GM21723 (cell line): Measurements from ENCODE around the gene GRAP2.
"Not testable (repeated sequence)": the region's sequence is repeated elsewhere in the genome, so short reads cannot be mapped to it uniquely, and the experiment has no call there.

Source experiments
- ATAC-seq: cut with Tn5 transposase; IDR thresholded peaks from one replicate; pipeline ENCODE4 v1.9.1; 2021; ENCODE audit warnings: mild to moderate bottlenecking, moderate library complexity; ENCODE audit not compliant: unreplicated experiment

GRAP2 gene

GRCh38 chr22:39991159-39991860 is 90.4 kb downstream of the GRAP2 start:
- ATAC-seq, result no peak

DNA sequence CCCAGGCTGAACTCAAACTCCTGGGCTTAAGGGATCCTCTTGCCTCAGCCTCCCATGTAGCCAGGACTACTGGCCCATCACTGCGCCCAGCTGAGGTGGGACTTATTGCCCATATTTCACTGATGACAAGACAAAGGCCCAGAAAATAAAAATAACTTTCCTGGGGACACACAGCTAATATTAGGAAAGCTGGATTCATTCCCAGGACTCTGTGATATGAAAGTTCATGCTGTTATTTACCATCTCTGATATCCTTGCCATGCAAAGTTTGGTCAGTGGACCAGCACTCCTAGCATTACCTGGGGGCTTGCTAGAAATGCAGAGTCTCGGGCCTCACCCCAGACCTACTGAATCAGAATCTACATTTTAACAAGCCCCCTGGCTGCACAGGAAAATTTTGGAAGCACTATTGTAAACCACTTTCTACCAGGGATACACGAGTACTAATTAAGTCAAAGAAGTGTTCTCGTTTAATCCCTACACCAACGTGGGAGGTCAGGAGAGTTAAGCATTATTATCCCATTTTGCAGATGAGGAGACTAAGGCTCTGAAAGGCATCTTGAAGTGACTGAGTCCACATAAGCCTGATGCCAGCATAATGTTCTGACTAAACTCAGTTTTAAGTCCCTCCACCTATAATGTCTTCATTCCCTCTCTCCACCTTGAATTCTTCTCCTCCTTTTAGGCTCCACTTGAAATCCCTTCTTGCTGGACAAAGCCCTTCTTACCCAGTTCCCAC is 91.4 kb downstream of the GRAP2 start:
- no peak for ATAC-seq

GRCh38 chr22:39992894-39993293 is 92.0 kb downstream of the GRAP2 start:
- ATAC-seq, result not testable (repeated sequence)

GRCh38 chr22:39994041-39994565 is 93.2 kb downstream of the GRAP2 start:
- ATAC-seq, result no peak

DNA sequence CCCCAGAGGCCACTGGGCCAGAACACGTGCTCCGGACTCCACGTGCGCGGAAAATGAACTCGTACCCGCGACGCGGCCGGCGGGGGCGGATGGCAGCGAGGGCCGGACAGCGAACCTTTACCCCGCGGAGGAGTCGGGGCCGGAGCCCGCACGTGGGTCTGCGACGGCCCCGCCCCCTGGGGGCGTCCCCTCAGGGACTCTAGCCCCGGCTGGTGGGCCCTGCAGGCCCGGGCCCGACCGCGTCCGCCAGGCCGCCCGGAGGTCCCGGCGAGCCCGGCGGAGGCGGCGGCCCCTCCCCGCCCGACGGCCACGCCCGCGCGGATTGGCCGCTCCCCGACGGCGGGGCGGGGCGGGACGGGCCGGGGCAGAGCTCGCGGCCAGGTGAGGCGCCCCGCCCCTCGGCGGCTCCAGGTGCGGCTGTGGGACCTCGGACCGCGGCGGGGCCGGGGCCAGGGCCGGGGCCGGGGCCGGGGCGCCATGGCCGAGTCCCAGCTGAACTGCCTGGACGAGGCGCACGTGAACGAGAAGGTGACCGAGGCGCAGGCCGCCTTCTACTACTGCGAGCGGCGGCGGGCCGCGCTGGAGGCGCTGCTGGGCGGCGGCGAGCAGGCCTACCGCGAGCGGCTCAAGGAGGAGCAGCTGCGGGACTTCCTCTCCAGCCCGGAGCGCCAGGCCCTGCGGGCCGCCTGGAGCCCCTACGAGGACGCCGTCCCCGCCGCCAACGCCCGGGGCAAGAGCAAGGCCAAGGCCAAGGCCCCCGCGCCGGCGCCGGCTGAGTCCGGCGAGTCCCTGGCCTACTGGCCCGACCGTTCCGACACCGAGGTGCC is 93.9 kb downstream of the GRAP2 start, which contains the start of gene FAM83F:
Gene FAM83F (plus strand): TSS at position 389 of the 827 bp plus-strand sequence. CDS start 89 bp downstream, at position 478.
- no peak for ATAC-seq

DNA sequence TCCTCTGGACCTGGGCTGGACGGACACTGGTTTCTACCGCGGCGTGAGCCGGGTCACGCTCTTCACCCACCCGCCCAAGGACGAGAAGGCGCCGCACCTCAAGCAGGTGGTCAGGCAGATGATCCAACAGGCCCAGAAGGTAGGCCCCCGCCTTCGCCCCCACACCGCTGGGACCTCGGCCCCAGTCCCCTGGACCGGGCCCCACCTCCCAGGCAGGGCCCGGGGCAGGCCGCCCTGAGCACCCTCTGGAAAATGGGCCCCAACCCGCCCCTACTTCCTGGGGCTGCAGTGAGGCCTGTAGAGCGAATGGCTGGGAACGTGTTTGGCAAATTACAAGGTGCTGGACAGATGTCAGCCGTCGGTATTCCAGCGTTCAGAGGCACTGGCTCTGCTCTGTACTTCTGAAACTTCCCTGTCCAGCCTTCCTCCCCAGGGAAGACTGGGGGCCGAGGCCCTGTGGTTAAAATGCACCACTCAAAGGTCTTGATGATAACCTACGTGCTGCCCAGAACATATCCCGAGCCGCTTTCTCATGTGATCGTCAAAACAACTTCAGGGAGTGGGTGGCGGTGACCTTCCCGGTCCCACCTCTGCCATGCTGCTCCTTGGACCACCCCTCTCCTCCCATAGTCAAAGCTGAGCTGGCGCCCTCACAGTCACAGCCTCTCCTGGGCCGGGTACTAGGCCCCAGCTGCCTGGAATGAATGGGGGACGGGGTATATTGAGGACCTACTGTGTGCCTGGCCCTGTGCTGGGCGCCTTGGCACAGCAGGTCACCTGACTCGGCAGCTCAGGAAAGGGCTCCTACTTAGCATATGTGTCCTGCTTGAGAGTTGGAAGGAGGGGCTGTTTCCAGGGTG is 94.7 kb downstream of the GRAP2 start:
- no peak for ATAC-seq

DNA sequence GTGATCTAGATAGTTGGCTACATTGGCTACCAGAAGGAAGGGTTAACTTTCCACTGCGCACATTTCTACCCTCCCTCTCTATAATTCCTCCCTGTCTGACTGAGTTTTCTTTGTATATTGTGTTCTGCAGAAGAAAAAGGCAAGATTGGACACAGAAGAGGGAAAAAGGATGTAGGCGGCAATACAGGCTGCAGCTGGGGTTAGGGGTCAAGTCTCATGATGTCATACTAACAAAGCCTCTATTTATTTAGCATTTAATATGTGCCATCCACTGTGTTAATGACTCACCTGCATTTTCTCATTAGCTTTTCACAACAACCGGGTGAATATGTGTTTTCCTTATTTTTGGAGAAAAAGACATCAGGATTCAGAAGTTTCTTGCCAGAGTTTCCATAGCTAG is 95.8 kb downstream of the GRAP2 start:
- ATAC-seq, result no peak

DNA sequence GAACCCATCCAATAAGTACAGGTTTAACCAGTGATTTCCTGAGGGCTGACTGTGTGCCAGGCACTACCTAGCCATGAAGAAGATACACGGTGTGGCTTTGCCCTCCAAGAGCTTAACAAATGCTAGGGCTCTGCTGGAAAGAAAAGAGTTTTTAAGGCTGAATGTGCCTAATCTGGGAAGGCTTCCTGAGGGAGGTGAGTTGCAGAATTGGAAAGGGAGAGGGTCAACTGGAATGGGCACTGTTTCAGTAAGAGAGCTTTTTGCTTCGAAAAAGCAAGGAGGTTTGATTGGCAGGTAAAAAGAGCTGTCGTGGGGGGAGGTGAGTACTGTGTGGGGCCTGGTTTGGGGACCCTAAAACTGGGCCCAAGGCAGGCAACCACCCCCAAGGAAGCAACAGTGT is 96.5 kb downstream of the GRAP2 start:
- ATAC-seq, result no peak

- no peak for ATAC-seq
Observed at GRCh38 chr22:39997939-39998726, 97.2 kb downstream of the GRAP2 start.

- no peak for ATAC-seq
Observed at GRCh38 chr22:39999144-39999757, 98.4 kb downstream of the GRAP2 start.

GRCh38 chr22:40000171-40000570 is 99.3 kb downstream of the GRAP2 start:
- no peak for ATAC-seq

- no peak for ATAC-seq
Observed at GRCh38 chr22:40001106-40001505, 100.2 kb downstream of the GRAP2 start.

- ATAC-seq, result no peak
Observed at GRCh38 chr22:40001800-40002577, 101.1 kb downstream of the GRAP2 start.

- no peak for ATAC-seq
Observed at GRCh38 chr22:40002935-40003715, 102.2 kb downstream of the GRAP2 start.

GRCh38 chr22:40004836-40005235 is 104.0 kb downstream of the GRAP2 start:
- no peak for ATAC-seq

DNA sequence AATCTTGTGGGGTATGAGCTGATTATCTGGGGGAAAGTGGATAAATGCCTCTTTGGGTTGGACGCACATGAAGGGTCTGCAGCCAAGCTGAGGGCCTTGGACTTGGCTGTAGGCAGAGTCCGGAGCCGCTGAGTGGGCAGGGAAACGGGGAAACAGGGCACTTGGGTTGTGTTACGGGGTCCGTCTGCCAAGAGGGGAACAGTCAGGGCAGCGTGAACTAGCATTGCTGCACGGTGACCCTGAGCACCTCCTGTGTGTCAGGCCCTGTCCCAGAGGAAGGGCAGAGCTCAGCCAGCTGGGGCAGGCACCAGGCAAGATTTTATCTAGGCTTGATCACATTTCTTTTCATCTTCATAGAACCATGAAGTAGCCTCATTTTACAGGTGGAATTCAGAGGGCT is 105.8 kb downstream of the GRAP2 start:
- ATAC-seq, result no peak

DNA sequence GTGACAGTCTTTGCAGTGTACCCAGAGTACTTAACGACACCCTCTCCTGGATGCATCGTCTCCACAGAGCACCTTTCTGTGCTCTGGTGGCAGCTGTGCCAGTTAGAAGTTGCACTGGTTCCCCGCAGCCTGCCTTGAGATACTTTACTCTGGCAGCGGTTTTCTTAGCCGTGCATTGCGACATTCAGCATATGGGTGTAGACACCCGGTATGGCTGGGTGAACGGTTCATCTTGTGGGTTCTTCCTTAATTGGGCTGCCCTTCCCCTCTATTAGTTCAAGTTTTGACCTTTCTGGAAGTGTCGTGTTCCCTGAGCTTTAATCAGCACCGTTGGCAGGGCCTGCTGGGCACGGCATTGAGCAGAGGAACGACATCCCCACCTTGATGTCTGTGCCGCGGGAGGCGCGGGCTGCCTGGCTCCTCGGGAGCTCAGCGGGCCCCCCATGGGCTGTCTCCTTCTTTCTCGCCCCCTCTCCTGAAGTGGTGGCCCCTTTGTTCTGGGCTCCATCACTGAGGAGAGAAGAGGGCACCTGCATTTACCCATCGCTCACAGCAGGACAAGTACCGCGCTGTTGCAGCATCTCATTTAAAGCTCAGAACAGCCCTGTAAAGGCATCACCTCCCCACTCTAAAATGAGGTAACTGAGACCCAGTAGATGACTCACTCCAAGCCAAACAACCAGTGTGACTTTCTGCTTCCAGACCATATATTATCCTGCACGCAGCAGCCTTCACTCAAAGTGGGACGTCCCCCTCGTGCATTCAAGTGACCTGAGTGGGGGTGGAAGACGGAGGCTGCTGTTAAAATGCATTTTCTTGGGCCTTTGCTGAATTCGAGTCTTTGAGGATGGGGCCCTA is 107.2 kb downstream of the GRAP2 start:
- no peak for ATAC-seq
